ENCODE results near the gene CADPS2. TPM values are rescaled to one million over a fixed set of nuclear protein-coding genes. Genes with fewer than 3 reads are reported as not detected.

CADPS2 gene
- total RNA-seq, 1 donor = 27.2 TPM

DNA sequence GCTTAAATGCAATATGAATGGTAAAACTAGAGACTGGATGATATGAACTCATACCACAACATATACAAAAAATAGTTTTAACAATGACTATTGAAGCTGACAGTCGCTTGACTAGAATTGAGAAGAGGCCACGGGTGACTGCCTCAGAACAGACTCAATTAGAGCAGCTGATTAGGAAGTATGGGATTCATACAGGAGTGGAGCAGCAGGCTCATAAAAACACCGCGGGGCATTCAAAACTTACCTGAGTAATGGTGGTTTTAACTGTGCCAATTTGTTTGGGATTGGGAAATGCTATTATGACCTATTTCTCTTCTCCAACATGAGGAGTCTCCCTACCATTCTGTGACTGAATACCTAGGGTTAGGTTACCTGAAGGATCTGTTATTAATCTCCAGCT is 2.1 kb downstream of the CADPS2 start:
- no peak for DNase-seq (ENCODE audit: low read depth)
- H3K4me3 ChIP-seq (ENCODE audit: low read depth, low read length) = no peak overlapping the region
- TF ChIP-seq CTCF (IDR thresholded peaks at IDR 0.05; ENCODE audit: insufficient read depth, low read depth, low read length) = no peak

- no peak overlapping the region for H3K4me3 ChIP-seq (ENCODE audit: low read depth, low read length)
- DNase-seq (ENCODE audit: low read depth) = peak; percentile 21
- no peak for TF ChIP-seq CTCF (IDR thresholded peaks at IDR 0.05; ENCODE audit: insufficient read depth, low read depth, low read length)
These were observed 3.1 kb downstream of the CADPS2 start for GRCh38 chr7:122883049-122883680.

GRCh38 chr7:122881324-122881723 is 4.9 kb downstream of the CADPS2 start:
- TF ChIP-seq CTCF (IDR thresholded peaks at IDR 0.05; ENCODE audit: insufficient read depth, low read depth, low read length) = no peak
- DNase-seq (ENCODE audit: low read depth) = no peak
- H3K4me3 ChIP-seq (ENCODE audit: low read depth, low read length) = no peak overlapping the region

DNA sequence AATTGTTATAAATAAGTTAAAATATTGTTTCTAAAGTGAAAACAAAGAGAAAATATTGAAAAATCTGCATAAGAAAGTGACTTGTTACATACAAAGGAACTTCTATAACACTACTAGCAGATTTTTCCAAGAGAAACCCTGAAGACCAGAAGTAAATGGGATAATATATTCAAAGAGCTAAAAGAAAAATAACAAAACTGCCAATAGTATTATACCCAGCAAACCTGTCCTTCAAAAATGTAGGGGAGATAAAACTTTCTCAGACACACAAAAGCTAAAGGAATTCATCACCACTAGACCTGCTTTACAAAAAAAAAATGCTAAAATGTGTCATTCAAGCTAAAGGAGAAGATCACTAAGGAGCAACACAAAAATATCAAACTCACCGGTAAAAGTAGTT is 17.0 kb downstream of the CADPS2 start:
- no peak for TF ChIP-seq CTCF (IDR thresholded peaks at IDR 0.05; ENCODE audit: insufficient read depth, low read depth, low read length)
- H3K4me3 ChIP-seq (ENCODE audit: low read depth, low read length) = no peak overlapping the region
- no peak for DNase-seq (ENCODE audit: low read depth)

GRCh38 chr7:122867471-122867980 is 18.7 kb downstream of the CADPS2 start:
- H3K4me3 ChIP-seq (ENCODE audit: low read depth, low read length) = no peak overlapping the region
- no peak for DNase-seq (ENCODE audit: low read depth)
- TF ChIP-seq CTCF (IDR thresholded peaks at IDR 0.05; ENCODE audit: insufficient read depth, low read depth, low read length) = no peak

GRCh38 chr7:122864838-122865237 is 21.4 kb downstream of the CADPS2 start:
- DNase-seq (ENCODE audit: low read depth) = no peak
- no peak overlapping the region for H3K4me3 ChIP-seq (ENCODE audit: low read depth, low read length)
- no peak for TF ChIP-seq CTCF (IDR thresholded peaks at IDR 0.05; ENCODE audit: insufficient read depth, low read depth, low read length)

GRCh38 chr7:122864016-122864415 is 22.2 kb downstream of the CADPS2 start:
- H3K4me3 ChIP-seq (ENCODE audit: low read depth, low read length) = no peak overlapping the region
- no peak for DNase-seq (ENCODE audit: low read depth)
- TF ChIP-seq CTCF (IDR thresholded peaks at IDR 0.05; ENCODE audit: insufficient read depth, low read depth, low read length) = no peak
